ENCODE data around the gene NOD2.

NOD2 gene

GRCh38 chr16:50718761-50719400, 25.5 kb downstream of the NOD2 start:
- H3K27ac ChIP-seq (ENCODE audit: low read length): no peak overlapping the region
- no peaks in the 10 kb centered on the region for H3K9me3 ChIP-seq (ENCODE audit: control insufficient read depth in 2 of 2, low read length in 2 of 2)
- no peak overlapping the region for H3K9ac ChIP-seq (ENCODE audit: low read length in 2 of 2)
- no peaks in the 10 kb centered on the region for H3K36me3 ChIP-seq (ENCODE audit: control insufficient read depth in 2 of 2, insufficient read depth in 2 of 2, low read length in 2 of 2)
- H3K4me3 ChIP-seq (ENCODE audit: low read length in 2 of 2): no peak overlapping the region
- H3K27me3 ChIP-seq (ENCODE audit: control insufficient read depth in 1 of 2, insufficient read depth in 2 of 2, low read length in 2 of 2): no peaks in the 10 kb centered on the region
- H3K4me1 ChIP-seq (ENCODE audit: control insufficient read depth, insufficient read depth, low read length): no peaks in the 10 kb centered on the region

- Histone ChIP-seq H3K9me3 (ENCODE audit: control insufficient read depth in 2 of 2, low read length in 2 of 2) (no peaks in the 10 kb centered on the region), H3K9ac (ENCODE audit: low read length in 2 of 2) (no peak overlapping the region), H3K27me3 (ENCODE audit: control insufficient read depth in 1 of 2, insufficient read depth in 2 of 2, low read length in 2 of 2) (no peaks in the 10 kb centered on the region), H3K27ac (ENCODE audit: low read length) (no peak overlapping the region), H3K36me3 (ENCODE audit: control insufficient read depth in 2 of 2, insufficient read depth in 2 of 2, low read length in 2 of 2) (no peaks in the 10 kb centered on the region), H3K4me1 (ENCODE audit: control insufficient read depth, insufficient read depth, low read length) (no peaks in the 10 kb centered on the region), H3K4me3 (ENCODE audit: low read length in 2 of 2) (no peak overlapping the region)
Observed at GRCh38 chr16:50719401-50720337, 26.3 kb downstream of the NOD2 start.

GRCh38 chr16:50721549-50722404, 28.4 kb downstream of the NOD2 start:
- H3K9me3 ChIP-seq (ENCODE audit: control insufficient read depth in 2 of 2, low read length in 2 of 2): no peaks in the 10 kb centered on the region
- H3K36me3 ChIP-seq (ENCODE audit: control insufficient read depth in 2 of 2, insufficient read depth in 2 of 2, low read length in 2 of 2): no peaks in the 10 kb centered on the region
- H3K27me3 ChIP-seq (ENCODE audit: control insufficient read depth in 1 of 2, insufficient read depth in 2 of 2, low read length in 2 of 2): no peaks in the 10 kb centered on the region
- no peaks in the 10 kb centered on the region for H3K4me1 ChIP-seq (ENCODE audit: control insufficient read depth, insufficient read depth, low read length)
- no peak overlapping the region for H3K27ac ChIP-seq (ENCODE audit: low read length)
- no peak overlapping the region for H3K4me3 ChIP-seq (ENCODE audit: low read length in 2 of 2)
- H3K9ac ChIP-seq (ENCODE audit: low read length in 2 of 2): no peak overlapping the region

- H3K27me3 ChIP-seq (ENCODE audit: control insufficient read depth in 1 of 2, insufficient read depth in 2 of 2, low read length in 2 of 2): no peaks in the 10 kb centered on the region
- no peaks in the 10 kb centered on the region for H3K4me1 ChIP-seq (ENCODE audit: control insufficient read depth, insufficient read depth, low read length)
- H3K36me3 ChIP-seq (ENCODE audit: control insufficient read depth in 2 of 2, insufficient read depth in 2 of 2, low read length in 2 of 2): no peaks in the 10 kb centered on the region
- no peak overlapping the region for H3K9ac ChIP-seq (ENCODE audit: low read length in 2 of 2)
- H3K4me3 ChIP-seq (ENCODE audit: low read length in 2 of 2): no peak overlapping the region
- no peak overlapping the region for H3K27ac ChIP-seq (ENCODE audit: low read length)
- H3K9me3 ChIP-seq (ENCODE audit: control insufficient read depth in 2 of 2, low read length in 2 of 2): no peaks in the 10 kb centered on the region
Observed at GRCh38 chr16:50722405-50722737, 29.0 kb downstream of the NOD2 start.

GRCh38 chr16:50722960-50723359, 29.6 kb downstream of the NOD2 start:
- H3K27ac ChIP-seq (ENCODE audit: low read length): no peak overlapping the region
- no peak overlapping the region for H3K4me3 ChIP-seq (ENCODE audit: low read length in 2 of 2)
- H3K27me3 ChIP-seq (ENCODE audit: control insufficient read depth in 1 of 2, insufficient read depth in 2 of 2, low read length in 2 of 2): no peaks in the 10 kb centered on the region
- no peaks in the 10 kb centered on the region for H3K4me1 ChIP-seq (ENCODE audit: control insufficient read depth, insufficient read depth, low read length)
- H3K36me3 ChIP-seq (ENCODE audit: control insufficient read depth in 2 of 2, insufficient read depth in 2 of 2, low read length in 2 of 2): no peaks in the 10 kb centered on the region
- no peaks in the 10 kb centered on the region for H3K9me3 ChIP-seq (ENCODE audit: control insufficient read depth in 2 of 2, low read length in 2 of 2)
- H3K9ac ChIP-seq (ENCODE audit: low read length in 2 of 2): no peak overlapping the region

- no peak overlapping the region for H3K9ac ChIP-seq (ENCODE audit: low read length in 2 of 2)
- H3K4me3 ChIP-seq (ENCODE audit: low read length in 2 of 2): no peak overlapping the region
- no peak overlapping the region for H3K27ac ChIP-seq (ENCODE audit: low read length)
- no peaks in the 10 kb centered on the region for H3K9me3 ChIP-seq (ENCODE audit: control insufficient read depth in 2 of 2, low read length in 2 of 2)
- no peaks in the 10 kb centered on the region for H3K4me1 ChIP-seq (ENCODE audit: control insufficient read depth, insufficient read depth, low read length)
- no peaks in the 10 kb centered on the region for H3K36me3 ChIP-seq (ENCODE audit: control insufficient read depth in 2 of 2, insufficient read depth in 2 of 2, low read length in 2 of 2)
- H3K27me3 ChIP-seq (ENCODE audit: control insufficient read depth in 1 of 2, insufficient read depth in 2 of 2, low read length in 2 of 2): no peaks in the 10 kb centered on the region
Observed at GRCh38 chr16:50724306-50724705, 30.9 kb downstream of the NOD2 start.

- no peaks in the 10 kb centered on the region for H3K36me3 ChIP-seq (ENCODE audit: control insufficient read depth in 2 of 2, insufficient read depth in 2 of 2, low read length in 2 of 2)
- H3K27ac ChIP-seq (ENCODE audit: low read length): peak overlapping the region; percentile 31
- H3K4me3 ChIP-seq (ENCODE audit: low read length in 2 of 2): no peak overlapping the region
- H3K9me3 ChIP-seq (ENCODE audit: control insufficient read depth in 2 of 2, low read length in 2 of 2): no peaks in the 10 kb centered on the region
- H3K9ac ChIP-seq (ENCODE audit: low read length in 2 of 2): no peak overlapping the region
- peaks cover 8% of the 10 kb centered on the region for H3K4me1 ChIP-seq (ENCODE audit: control insufficient read depth, insufficient read depth, low read length)
- no peaks in the 10 kb centered on the region for H3K27me3 ChIP-seq (ENCODE audit: control insufficient read depth in 1 of 2, insufficient read depth in 2 of 2, low read length in 2 of 2)
Observed at GRCh38 chr16:50731130-50731988, 38.0 kb downstream of the NOD2 start.

GRCh38 chr16:50731989-50732832, 38.8 kb downstream of the NOD2 start:
- H3K27ac ChIP-seq (ENCODE audit: low read length): peak overlapping the region; percentile 31
- no peaks in the 10 kb centered on the region for H3K36me3 ChIP-seq (ENCODE audit: control insufficient read depth in 2 of 2, insufficient read depth in 2 of 2, low read length in 2 of 2)
- H3K4me1 ChIP-seq (ENCODE audit: control insufficient read depth, insufficient read depth, low read length): peaks cover 8% of the 10 kb centered on the region

GRCh38 chr16:50733468-50733867, 40.1 kb downstream of the NOD2 start:
- Histone ChIP-seq H3K4me3 (ENCODE audit: low read length in 2 of 2) (no peak overlapping the region), H3K9me3 (ENCODE audit: control insufficient read depth in 2 of 2, low read length in 2 of 2) (no peaks in the 10 kb centered on the region), H3K4me1 (ENCODE audit: control insufficient read depth, insufficient read depth, low read length) (peaks cover 8% of the 10 kb centered on the region), H3K27me3 (ENCODE audit: control insufficient read depth in 1 of 2, insufficient read depth in 2 of 2, low read length in 2 of 2) (no peaks in the 10 kb centered on the region), H3K9ac (ENCODE audit: low read length in 2 of 2) (no peak overlapping the region), H3K27ac (ENCODE audit: low read length) (no peak overlapping the region), H3K36me3 (ENCODE audit: control insufficient read depth in 2 of 2, insufficient read depth in 2 of 2, low read length in 2 of 2) (no peaks in the 10 kb centered on the region)

More at GRCh38 chr16:50731989-50732832, 38.8 kb downstream of the NOD2 start:
- Histone ChIP-seq H3K27me3 (ENCODE audit: control insufficient read depth in 1 of 2, insufficient read depth in 2 of 2, low read length in 2 of 2) (no peaks in the 10 kb centered on the region), H3K4me3 (ENCODE audit: low read length in 2 of 2) (peak overlapping the region in 1 of 2 donors; percentile 22), H3K9me3 (ENCODE audit: control insufficient read depth in 2 of 2, low read length in 2 of 2) (no peaks in the 10 kb centered on the region), H3K9ac (ENCODE audit: low read length in 2 of 2) (no peak overlapping the region)
